HL-60 (cell line): ENCODE results near the gene PTS.
"Not testable (repeated sequence)": the region's sequence is repeated elsewhere in the genome, so short reads cannot be mapped to it uniquely, and the experiment has no call there.

Experiments used
- DNase-seq, 2 experiments: peaks; one replicate each; pipeline ENCODE4 v3.0.0-alpha.2; 2010 to 2020; ENCODE audit warnings: low read depth in 1 of 2, low spot score in 1 of 2
- H3K27ac ChIP-seq: fragments of 250-450 bp; sonication (Bioruptor Pico); replicated peaks from 2 replicates; pipeline ENCODE4 v1.5.1; 2020; ENCODE audit warnings: mild to moderate bottlenecking, moderate library complexity
- H3K27me3 ChIP-seq: fragments of 250-450 bp; sonication (Bioruptor Pico); 2 replicates; pipeline ENCODE4 v1.5.1; 2021; ENCODE audit warnings: mild to moderate bottlenecking, moderate library complexity; ENCODE audit not compliant: insufficient read depth, poor library complexity, severe bottlenecking
- H3K4me3 ChIP-seq: replicated peaks from 2 replicates; pipeline ENCODE4 v1.5.1; 2011; ENCODE audit warnings: mild to moderate bottlenecking, control low read depth, low read length; ENCODE audit not compliant: insufficient read depth
- GABPA ChIP-seq: IDR thresholded peaks from 2 replicates; pipeline ENCODE4 v1.6.1; 2012; ENCODE audit warnings: low read depth
- POLR2AphosphoS5 ChIP-seq: IDR thresholded peaks from 2 replicates; pipeline ENCODE4 v1.6.1; 2012; ENCODE audit warnings: low read depth
- SPI1 ChIP-seq: IDR thresholded peaks from 2 replicates; pipeline ENCODE4 v1.6.1; 2012; ENCODE audit warnings: low read depth, mild to moderate bottlenecking, borderline replicate concordance
- TF ChIP-seq, protein P1 (sequence below): IDR thresholded peaks from one replicate; pipeline ENCODE4 v1.5.1; 2011; ENCODE audit warnings: low read length, control low read depth, inconsistent platforms; ENCODE audit not compliant: insufficient read depth
- TF ChIP-seq, protein P2 (sequence below): IDR thresholded peaks from 2 replicates; pipeline ENCODE4 v1.6.1; 2012; ENCODE audit warnings: low read depth; ENCODE audit not compliant: insufficient replicate concordance

The PTS gene

DNA sequence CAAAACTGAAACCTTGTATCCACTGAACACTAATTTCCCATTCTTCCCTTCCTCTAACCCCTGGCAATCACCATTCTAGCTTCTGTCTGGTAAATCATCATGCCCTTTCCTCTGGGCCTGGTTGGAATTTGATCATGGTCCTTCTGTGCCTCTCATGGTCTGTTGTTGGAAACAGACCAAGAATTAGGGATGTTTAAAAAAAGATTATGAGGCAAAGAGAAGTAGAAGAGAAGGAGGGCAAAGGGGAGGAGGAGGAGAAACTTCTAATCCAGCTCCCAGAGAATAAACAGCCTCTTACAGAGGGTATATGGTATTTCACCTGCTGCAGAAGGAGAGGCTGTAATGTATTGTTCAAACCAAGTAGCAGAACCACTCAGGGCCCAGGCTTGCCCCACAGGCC lies 40.3 kb upstream of the PTS start:
- no peak for DNase-seq
- TF ChIP-seq, protein P1, sequence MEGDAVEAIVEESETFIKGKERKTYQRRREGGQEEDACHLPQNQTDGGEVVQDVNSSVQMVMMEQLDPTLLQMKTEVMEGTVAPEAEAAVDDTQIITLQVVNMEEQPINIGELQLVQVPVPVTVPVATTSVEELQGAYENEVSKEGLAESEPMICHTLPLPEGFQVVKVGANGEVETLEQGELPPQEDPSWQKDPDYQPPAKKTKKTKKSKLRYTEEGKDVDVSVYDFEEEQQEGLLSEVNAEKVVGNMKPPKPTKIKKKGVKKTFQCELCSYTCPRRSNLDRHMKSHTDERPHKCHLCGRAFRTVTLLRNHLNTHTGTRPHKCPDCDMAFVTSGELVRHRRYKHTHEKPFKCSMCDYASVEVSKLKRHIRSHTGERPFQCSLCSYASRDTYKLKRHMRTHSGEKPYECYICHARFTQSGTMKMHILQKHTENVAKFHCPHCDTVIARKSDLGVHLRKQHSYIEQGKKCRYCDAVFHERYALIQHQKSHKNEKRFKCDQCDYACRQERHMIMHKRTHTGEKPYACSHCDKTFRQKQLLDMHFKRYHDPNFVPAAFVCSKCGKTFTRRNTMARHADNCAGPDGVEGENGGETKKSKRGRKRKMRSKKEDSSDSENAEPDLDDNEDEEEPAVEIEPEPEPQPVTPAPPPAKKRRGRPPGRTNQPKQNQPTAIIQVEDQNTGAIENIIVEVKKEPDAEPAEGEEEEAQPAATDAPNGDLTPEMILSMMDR: no peak
- no peak for TF ChIP-seq POLR2AphosphoS5
- TF ChIP-seq, protein P2, sequence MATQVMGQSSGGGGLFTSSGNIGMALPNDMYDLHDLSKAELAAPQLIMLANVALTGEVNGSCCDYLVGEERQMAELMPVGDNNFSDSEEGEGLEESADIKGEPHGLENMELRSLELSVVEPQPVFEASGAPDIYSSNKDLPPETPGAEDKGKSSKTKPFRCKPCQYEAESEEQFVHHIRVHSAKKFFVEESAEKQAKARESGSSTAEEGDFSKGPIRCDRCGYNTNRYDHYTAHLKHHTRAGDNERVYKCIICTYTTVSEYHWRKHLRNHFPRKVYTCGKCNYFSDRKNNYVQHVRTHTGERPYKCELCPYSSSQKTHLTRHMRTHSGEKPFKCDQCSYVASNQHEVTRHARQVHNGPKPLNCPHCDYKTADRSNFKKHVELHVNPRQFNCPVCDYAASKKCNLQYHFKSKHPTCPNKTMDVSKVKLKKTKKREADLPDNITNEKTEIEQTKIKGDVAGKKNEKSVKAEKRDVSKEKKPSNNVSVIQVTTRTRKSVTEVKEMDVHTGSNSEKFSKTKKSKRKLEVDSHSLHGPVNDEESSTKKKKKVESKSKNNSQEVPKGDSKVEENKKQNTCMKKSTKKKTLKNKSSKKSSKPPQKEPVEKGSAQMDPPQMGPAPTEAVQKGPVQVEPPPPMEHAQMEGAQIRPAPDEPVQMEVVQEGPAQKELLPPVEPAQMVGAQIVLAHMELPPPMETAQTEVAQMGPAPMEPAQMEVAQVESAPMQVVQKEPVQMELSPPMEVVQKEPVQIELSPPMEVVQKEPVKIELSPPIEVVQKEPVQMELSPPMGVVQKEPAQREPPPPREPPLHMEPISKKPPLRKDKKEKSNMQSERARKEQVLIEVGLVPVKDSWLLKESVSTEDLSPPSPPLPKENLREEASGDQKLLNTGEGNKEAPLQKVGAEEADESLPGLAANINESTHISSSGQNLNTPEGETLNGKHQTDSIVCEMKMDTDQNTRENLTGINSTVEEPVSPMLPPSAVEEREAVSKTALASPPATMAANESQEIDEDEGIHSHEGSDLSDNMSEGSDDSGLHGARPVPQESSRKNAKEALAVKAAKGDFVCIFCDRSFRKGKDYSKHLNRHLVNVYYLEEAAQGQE: no peak
- TF ChIP-seq SPI1: no peak
- TF ChIP-seq GABPA: no peak
- Histone ChIP-seq H3K27ac (no peak overlapping the region), H3K27me3 (no peaks in the 10 kb centered on the region), H3K4me3 (no peak overlapping the region)

DNA sequence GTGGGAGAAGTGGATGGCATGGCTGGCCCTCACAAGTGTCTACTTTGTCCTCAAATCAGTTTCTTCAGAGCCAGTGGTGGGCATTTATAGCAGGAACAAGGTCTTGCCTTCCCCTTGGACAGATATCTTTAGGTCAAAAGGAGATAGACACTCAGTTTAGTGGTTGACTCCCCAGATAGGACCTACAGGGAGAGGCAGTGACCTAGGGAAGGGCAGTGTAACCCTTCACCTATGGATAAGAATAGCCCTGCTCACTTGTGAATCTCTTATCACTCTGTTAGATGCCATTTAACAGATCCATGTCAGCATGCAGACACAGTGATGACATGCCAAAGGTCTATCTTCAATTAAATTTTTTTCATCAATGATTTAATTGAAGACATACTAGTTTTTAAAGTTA lies 39.9 kb upstream of the PTS start:
- H3K27me3 ChIP-seq: no peaks in the 10 kb centered on the region
- H3K27ac ChIP-seq: no peak overlapping the region
- no peak overlapping the region for H3K4me3 ChIP-seq
- TF ChIP-seq POLR2AphosphoS5 (no peak), SPI1 (no peak), GABPA (no peak)
- TF ChIP-seq, protein P1: no peak
- TF ChIP-seq, protein P2: no peak
- DNase-seq: no peak

DNA sequence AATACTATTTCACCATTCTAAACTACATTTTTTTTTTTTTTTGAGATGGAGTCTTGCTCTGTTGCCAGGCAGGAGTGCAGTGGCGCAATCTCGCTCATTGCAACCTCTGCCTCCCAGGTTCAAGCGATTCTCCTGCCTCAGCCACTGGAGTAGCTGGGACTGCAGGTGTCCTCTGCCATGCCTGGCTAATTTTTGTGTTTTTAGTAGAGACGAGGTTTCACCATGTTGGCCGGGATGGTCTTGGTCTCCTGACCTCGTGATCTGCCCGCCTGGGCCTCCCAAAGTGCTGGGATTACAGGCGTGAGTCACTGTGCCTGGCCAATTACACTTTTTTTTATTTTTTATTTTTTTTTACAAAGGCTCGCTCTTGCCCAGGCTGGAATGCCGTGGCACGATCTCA lies 31.1 kb upstream of the PTS start:
- not testable (repeated sequence) for H3K27me3 ChIP-seq, DNase-seq, H3K4me3 ChIP-seq
- 0 out of 2 replicates have a peak overlapping the region, but pooled peaks have one; percentile 19 for H3K27ac ChIP-seq

DNA sequence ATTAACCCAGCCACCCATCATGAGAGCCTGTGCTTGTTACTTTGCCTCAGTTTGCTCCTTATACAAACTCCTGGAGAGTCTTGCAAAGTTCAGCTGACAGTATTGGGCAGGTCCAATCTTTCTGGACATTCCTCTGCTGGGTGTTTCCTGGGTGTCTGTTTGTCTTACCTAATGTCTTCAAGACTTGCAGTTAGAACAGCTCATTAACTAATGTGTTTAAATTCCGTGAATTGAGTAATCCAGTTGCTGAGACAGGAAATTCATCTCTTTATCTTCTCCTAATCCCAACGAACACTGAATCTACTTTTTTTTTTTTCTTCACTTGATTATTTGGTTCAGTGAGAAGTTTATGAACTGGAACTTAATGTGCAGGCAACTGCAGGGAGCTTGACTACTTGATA lies 30.3 kb upstream of the PTS start:
- Histone ChIP-seq H3K27ac (peak overlapping the region; percentile 19), H3K4me3 (no peak overlapping the region), H3K27me3 (no peaks in the 10 kb centered on the region)
- no peak for DNase-seq
- TF ChIP-seq POLR2AphosphoS5 (no peak), SPI1 (no peak), GABPA (no peak)
- TF ChIP-seq, protein P1: no peak
- TF ChIP-seq, protein P2: no peak
